DOHH2 (cell line): ENCODE data around the gene RGS9.

Experiments
- H3F3A ChIP-seq: fragments of 200-600 bp; sonication (generic), shearing (Covaris generic); 2 replicates; pipeline ENCODE4 v1.6.0; 2016; ENCODE audit warnings: antibody characterized with exemption, mild to moderate bottlenecking; ENCODE audit not compliant: control insufficient read depth, insufficient read depth
- H3K27ac ChIP-seq: fragments of 200-600 bp; sonication (generic); 2 replicates; pipeline ENCODE4 v1.5.1; 2014; ENCODE audit warnings: low read depth, mild to moderate bottlenecking, low read length, moderate library complexity
- H3K27me3 ChIP-seq: fragments of 200-600 bp; sonication (generic); 2 replicates; pipeline ENCODE4 v1.6.1; 2014; ENCODE audit warnings: mild to moderate bottlenecking, low read length, mixed read lengths; ENCODE audit not compliant: control insufficient read depth
- H3K36me3 ChIP-seq: fragments of 200-600 bp; sonication (generic); 2 replicates; pipeline ENCODE4 v1.6.1; 2014; ENCODE audit warnings: mild to moderate bottlenecking, low read length, moderate library complexity, mixed read lengths; ENCODE audit not compliant: control insufficient read depth
- H3K4me1 ChIP-seq: fragments of 200-600 bp; sonication (generic); 2 replicates; pipeline ENCODE4 v1.6.1; 2014; ENCODE audit warnings: mild to moderate bottlenecking, low read length, mixed read lengths; ENCODE audit not compliant: control insufficient read depth
- H3K4me2 ChIP-seq: fragments of 200-600 bp; sonication (generic); 2 replicates; pipeline ENCODE4 v1.6.0; 2014; ENCODE audit warnings: mild to moderate bottlenecking, low read length, moderate library complexity
- H3K4me3 ChIP-seq: fragments of 200-600 bp; sonication (generic); 2 replicates; pipeline ENCODE4 v1.5.1; 2014; ENCODE audit warnings: mild to moderate bottlenecking, low read length, mixed read lengths
- H3K79me2 ChIP-seq: fragments of 200-600 bp; sonication (generic); 2 replicates; pipeline ENCODE4 v1.6.1; 2014; ENCODE audit warnings: mild to moderate bottlenecking, low read length, mixed read lengths; ENCODE audit not compliant: control insufficient read depth
- H3K9me2 ChIP-seq: fragments of 200-600 bp; sonication (generic); replicated peaks from 2 replicates; pipeline ENCODE4 v1.6.1; 2014; ENCODE audit warnings: mild to moderate bottlenecking, low read length, mixed read lengths; ENCODE audit not compliant: control insufficient read depth
- H3K9me3 ChIP-seq: fragments of 200-600 bp; sonication (generic); 2 replicates; pipeline ENCODE4 v1.6.1; 2014; ENCODE audit warnings: antibody characterized with exemption, low read length, mixed read lengths; ENCODE audit not compliant: control insufficient read depth, insufficient read depth
- H4K20me1 ChIP-seq: fragments of 200-600 bp; sonication (generic); 2 replicates; pipeline ENCODE4 v1.6.0; 2014; ENCODE audit warnings: low read depth, mild to moderate bottlenecking, antibody characterized with exemption, low read length, moderate library complexity; ENCODE audit not compliant: control insufficient read depth, insufficient read depth
- EZH2phosphoT487 ChIP-seq: fragments of 200-600 bp; sonication (generic); IDR thresholded peaks from 2 replicates; pipeline ENCODE4 v1.6.1; 2017; ENCODE audit warnings: borderline replicate concordance, mild to moderate bottlenecking, antibody characterized with exemption, low read length, moderate library complexity, mixed read lengths
- TF ChIP-seq, protein P1 (sequence below): fragments of 200-600 bp; sonication (generic); IDR thresholded peaks from one replicate; pipeline ENCODE4 v1.5.1; 2014; ENCODE audit warnings: antibody characterized with exemption, mild to moderate bottlenecking, low read depth, low read length; ENCODE audit not compliant: poor library complexity, severe bottlenecking

Gene RGS9

DNA sequence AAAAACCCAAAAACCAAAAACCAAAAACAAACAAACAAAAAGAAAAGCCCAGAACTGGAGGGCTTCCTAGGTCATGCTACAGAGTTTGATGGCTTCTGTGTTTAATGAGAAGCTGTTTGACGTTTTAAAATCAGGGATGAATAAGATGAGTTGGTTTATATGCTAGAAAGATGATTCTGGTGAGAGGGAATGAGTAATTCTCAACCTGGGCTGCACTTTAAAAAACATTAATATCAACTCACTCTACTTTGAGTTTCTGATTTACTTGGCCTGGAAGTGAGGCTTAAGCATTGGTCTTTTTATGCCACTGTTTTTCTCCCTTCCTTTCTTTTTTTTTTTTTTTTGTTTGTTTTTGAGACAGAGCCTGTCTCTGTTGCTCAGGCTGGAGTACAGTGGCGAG lies 5.1 kb downstream of the RGS9 start:
- Histone ChIP-seq H3K4me1 (peaks cover 64% of the 10 kb centered on the region), H4K20me1 (no peaks in the 10 kb centered on the region), H3K79me2 (peaks cover 95% of the 10 kb centered on the region), H3K27ac (no peak overlapping the region), H3K9me3 (no peaks in the 10 kb centered on the region), H3K4me2 (no peak overlapping the region), H3K27me3 (no peaks in the 10 kb centered on the region), H3K4me3 (no peak overlapping the region), H3F3A (no peaks in the 10 kb centered on the region), H3K9me2 (no peaks in the 10 kb centered on the region), H3K36me3 (peaks cover 8% of the 10 kb centered on the region)
- TF ChIP-seq, protein P1, sequence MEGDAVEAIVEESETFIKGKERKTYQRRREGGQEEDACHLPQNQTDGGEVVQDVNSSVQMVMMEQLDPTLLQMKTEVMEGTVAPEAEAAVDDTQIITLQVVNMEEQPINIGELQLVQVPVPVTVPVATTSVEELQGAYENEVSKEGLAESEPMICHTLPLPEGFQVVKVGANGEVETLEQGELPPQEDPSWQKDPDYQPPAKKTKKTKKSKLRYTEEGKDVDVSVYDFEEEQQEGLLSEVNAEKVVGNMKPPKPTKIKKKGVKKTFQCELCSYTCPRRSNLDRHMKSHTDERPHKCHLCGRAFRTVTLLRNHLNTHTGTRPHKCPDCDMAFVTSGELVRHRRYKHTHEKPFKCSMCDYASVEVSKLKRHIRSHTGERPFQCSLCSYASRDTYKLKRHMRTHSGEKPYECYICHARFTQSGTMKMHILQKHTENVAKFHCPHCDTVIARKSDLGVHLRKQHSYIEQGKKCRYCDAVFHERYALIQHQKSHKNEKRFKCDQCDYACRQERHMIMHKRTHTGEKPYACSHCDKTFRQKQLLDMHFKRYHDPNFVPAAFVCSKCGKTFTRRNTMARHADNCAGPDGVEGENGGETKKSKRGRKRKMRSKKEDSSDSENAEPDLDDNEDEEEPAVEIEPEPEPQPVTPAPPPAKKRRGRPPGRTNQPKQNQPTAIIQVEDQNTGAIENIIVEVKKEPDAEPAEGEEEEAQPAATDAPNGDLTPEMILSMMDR = no peak
- no peak for TF ChIP-seq EZH2phosphoT487

DNA sequence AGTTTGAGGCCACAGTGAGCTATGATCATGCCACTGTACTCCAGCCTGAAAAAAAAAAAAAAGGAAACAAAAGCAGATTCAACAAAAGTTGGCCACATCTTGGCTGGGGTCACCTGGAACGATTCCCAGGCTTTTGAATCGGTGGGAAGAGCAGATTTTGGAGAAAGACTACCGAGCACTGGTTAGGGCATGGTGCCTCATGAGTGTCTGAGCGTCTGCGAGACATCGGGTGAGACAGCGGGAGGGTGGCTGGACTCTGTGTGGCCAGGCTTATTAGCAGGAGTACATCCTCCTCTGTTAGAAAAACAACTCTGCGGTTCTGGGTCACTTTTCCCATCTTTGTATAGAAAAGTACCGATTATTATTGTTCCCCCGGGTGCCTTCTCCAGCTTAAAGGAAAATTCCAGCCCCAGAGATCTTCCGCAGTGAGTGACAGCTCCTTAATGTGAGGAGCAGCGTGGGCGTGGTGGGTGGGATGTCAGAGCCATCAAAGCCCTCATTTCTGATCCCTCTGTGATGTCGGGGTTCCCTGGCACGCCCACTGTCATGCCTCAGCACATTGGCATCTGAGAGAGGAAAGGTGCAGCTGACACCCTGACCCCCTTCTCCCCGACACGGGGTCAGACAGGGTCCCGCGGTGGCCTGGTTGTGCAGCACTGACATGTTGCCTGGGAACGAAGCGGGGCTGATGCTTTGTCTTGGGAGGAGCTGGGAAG lies 6.9 kb downstream of the RGS9 start:
- no peaks in the 10 kb centered on the region for H3K9me3 ChIP-seq
- H4K20me1 ChIP-seq = no peaks in the 10 kb centered on the region
- H3K4me2 ChIP-seq = peak overlapping the region; percentile 3; the same call in 1 of the 2 replicates
- no peak overlapping the region for H3K4me3 ChIP-seq
- H3K27me3 ChIP-seq = no peaks in the 10 kb centered on the region
- H3K27ac ChIP-seq = no peak overlapping the region
- H3K4me1 ChIP-seq = peaks cover 47% of the 10 kb centered on the region
- TF ChIP-seq, protein P1 = no peak
- no peak for TF ChIP-seq EZH2phosphoT487
- H3K36me3 ChIP-seq = peaks cover 8% of the 10 kb centered on the region
- H3K9me2 ChIP-seq = no peaks in the 10 kb centered on the region
- no peaks in the 10 kb centered on the region for H3F3A ChIP-seq
- H3K79me2 ChIP-seq = peaks cover 93% of the 10 kb centered on the region

DNA sequence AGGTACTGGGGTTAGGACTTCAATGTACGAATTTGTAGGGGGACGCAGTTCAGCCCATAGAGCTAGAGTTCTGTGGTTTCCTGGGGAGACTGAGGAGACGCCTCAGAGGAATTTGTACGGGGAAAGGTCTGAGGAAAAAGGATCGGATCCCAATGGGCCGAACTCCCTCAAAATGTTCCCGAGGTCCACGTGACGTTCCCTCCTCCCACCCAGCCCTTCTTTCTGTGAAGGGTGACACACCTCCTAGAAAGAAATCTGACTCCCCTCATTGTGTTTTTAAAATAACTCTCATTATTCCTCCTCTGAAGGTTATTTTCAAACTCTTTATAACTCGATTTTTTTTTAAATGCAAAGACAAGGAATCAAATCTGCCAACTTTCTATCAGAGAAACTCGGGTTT lies 8.6 kb downstream of the RGS9 start:
- H3K9me3 ChIP-seq = no peaks in the 10 kb centered on the region
- no peak overlapping the region for H3K27ac ChIP-seq
- H3F3A ChIP-seq = 0 out of 2 replicates have a peak, but pooled peaks cover 2% of the 10 kb centered on the region
- no peak overlapping the region for H3K4me3 ChIP-seq
- no peak overlapping the region for H3K4me2 ChIP-seq
- no peaks in the 10 kb centered on the region for H3K27me3 ChIP-seq
- no peaks in the 10 kb centered on the region for H3K9me2 ChIP-seq
- no peaks in the 10 kb centered on the region for H4K20me1 ChIP-seq
- no peak for TF ChIP-seq EZH2phosphoT487
- TF ChIP-seq, protein P1 = no peak
- H3K4me1 ChIP-seq = peaks cover 40% of the 10 kb centered on the region
- H3K36me3 ChIP-seq = peaks cover 5% of the 10 kb centered on the region; the same call in 1 of the 2 replicates
- H3K79me2 ChIP-seq = peaks cover 90% of the 10 kb centered on the region
